T-helper 17 cell (primary cell): ENCODE measurements around the gene PLPP2. TPM values are rescaled to one million over a fixed set of nuclear protein-coding genes. Genes with fewer than 3 reads are reported as not detected.
"Not testable (repeated sequence)": the region's sequence is repeated elsewhere in the genome, so short reads cannot be mapped to it uniquely, and the experiment has no call there.

Experiments used
- ATAC-seq: fragments of 150-1000 bp; cut with Tn5 transposase; 2 replicates; pipeline ENCODE4 v1.10.0; 2021; ENCODE audit warnings: mild to moderate bottlenecking, moderate library complexity
- DNase-seq, 3 donors: peaks; one replicate each; pipeline versions ENCODE4 v3.0.0 to v3.0.0-alpha.2; 2020 to 2021
- H3K9me3 ChIP-seq: one replicate; pipeline ENCODE4 v1.7.0; 2013; ENCODE audit warnings: low read length, mild to moderate bottlenecking; ENCODE audit not compliant: control insufficient read depth, poor library complexity, severe bottlenecking
- H3K27ac Mint-ChIP-seq: one replicate; pipeline ENCODE4 v1.8.0; 2022; ENCODE audit warnings: mild to moderate bottlenecking, moderate library complexity, mixed read lengths
- H3K27me3 Mint-ChIP-seq: one replicate; pipeline ENCODE4 v1.8.0; 2022; ENCODE audit warnings: mixed read lengths
- H3K36me3 Mint-ChIP-seq: one replicate; pipeline ENCODE4 v1.8.0; 2022; ENCODE audit warnings: low read depth, mixed read lengths
- H3K4me1 Mint-ChIP-seq: one replicate; pipeline ENCODE4 v1.8.0; 2022; ENCODE audit warnings: mild to moderate bottlenecking, mixed read lengths
- H3K4me3 Mint-ChIP-seq: one replicate; pipeline ENCODE4 v1.8.0; 2022; ENCODE audit warnings: mild to moderate bottlenecking, moderate library complexity, mixed read lengths
- total RNA-seq, 4 donors: library from RNA in 2 of 4; stranded (reverse) in 2 of 4; gene quantifications; one replicate each; pipeline ENCODE4 v1.2.3 and lab custom pipeline; 2022 to 2026

PLPP2 gene
- total RNA-seq, 2 donors from 2014 or later, result 0.60 to 2.3 TPM

- ATAC-seq, H3K36me3 Mint-ChIP-seq: not testable (repeated sequence)
Measured at GRCh38 chr19:252421-253186, 38.6 kb downstream of the PLPP2 start.

GRCh38 chr19:246551-246950 is 44.7 kb downstream of the PLPP2 start:
- ATAC-seq (no peak), DNase-seq (no peak)
- no peaks in the 10 kb centered on the region for H3K27me3 Mint-ChIP-seq
- H3K9me3 ChIP-seq, result no peaks in the 10 kb centered on the region
- no peaks in the 10 kb centered on the region for H3K4me1 Mint-ChIP-seq
- H3K27ac Mint-ChIP-seq, result no peak overlapping the region
- H3K36me3 Mint-ChIP-seq, result no peaks in the 10 kb centered on the region
- no peak overlapping the region for H3K4me3 Mint-ChIP-seq

More at GRCh38 chr19:252421-253186, 38.6 kb downstream of the PLPP2 start:
- not testable (repeated sequence) for H3K4me3 Mint-ChIP-seq, H3K4me1 Mint-ChIP-seq, DNase-seq, H3K27ac Mint-ChIP-seq, H3K9me3 ChIP-seq
- peaks cover 45% of the 10 kb centered on the region for H3K27me3 Mint-ChIP-seq

- not testable (repeated sequence) for H3K36me3 Mint-ChIP-seq, H3K9me3 ChIP-seq, H3K4me1 Mint-ChIP-seq, H3K27me3 Mint-ChIP-seq, H3K27ac Mint-ChIP-seq, DNase-seq, H3K4me3 Mint-ChIP-seq, ATAC-seq
Measured at GRCh38 chr19:245900-246299, 45.3 kb downstream of the PLPP2 start.

GRCh38 chr19:245457-245856 is 45.7 kb downstream of the PLPP2 start:
- Mint-ChIP-seq H3K36me3 (no peaks in the 10 kb centered on the region), H3K4me1 (no peaks in the 10 kb centered on the region)
- H3K9me3 ChIP-seq, result no peaks in the 10 kb centered on the region

More at GRCh38 chr19:245457-245856, 45.7 kb downstream of the PLPP2 start:
- H3K27ac Mint-ChIP-seq, result no peak overlapping the region
- ATAC-seq, result no peak
- no peak for DNase-seq
- no peak overlapping the region for H3K4me3 Mint-ChIP-seq
- no peaks in the 10 kb centered on the region for H3K27me3 Mint-ChIP-seq

Other genes starting within 250 kb of the PLPP2 start
- not detected for gene OR4F17, start 184.3 kb downstream of the PLPP2 start, total RNA-seq
- gene MIER2, start 53.4 kb upstream of the PLPP2 start, total RNA-seq, result 10 to 100 TPM; 13.1 to 13.8 TPM
- gene C2CD4C, start 117.7 kb upstream of the PLPP2 start, total RNA-seq, result not detected
- gene SHC2, start 169.6 kb upstream of the PLPP2 start, total RNA-seq, result not detected
- gene MADCAM1, start 205.1 kb upstream of the PLPP2 start, total RNA-seq, result under 1 TPM; 0.15 to 0.31 TPM
- 10 to 100 TPM; 24.3 to 24.8 TPM for gene TPGS1, start 216.1 kb upstream of the PLPP2 start, total RNA-seq
- gene CDC34, start 240.4 kb upstream of the PLPP2 start, total RNA-seq, result 10 to 100 TPM; 36.2 to 42.0 TPM